K562 (cell line): ENCODE measurements around the gene PLCL1. TPM values are rescaled to one million over a fixed set of nuclear protein-coding genes. Genes with fewer than 3 reads are reported as not detected.

Source experiments
- ATAC-seq: fragments of 200-7000 bp; cut with Tn5 transposase; 3 replicates; pipeline ENCODE4 v1.9.1; 2020; ENCODE audit warnings: moderate library complexity
- BruUV-seq: library from RNA; stranded (reverse); fragments of 400-500 nt; replicated peaks from 2 replicates; lab custom pipeline; 2021; lab: Mats Ljungman, UMichigan
- CTCF ChIA-PET: fragments of 300-600 bp; formaldehyde crosslinking; extraction: SDS; loops from one replicate; lab custom pipeline; 2021; ENCODE audit warnings: low intra/inter-chr PET ratio; lab: Yijun Ruan, JAX
- POLR2A ChIA-PET: fragments of 300-600, 350-650 bp; sonication (Branson Sonifier 250); formaldehyde crosslinking; extraction: SDS; loops from one replicate; lab custom pipeline; 2021; ENCODE audit warnings: antibody characterized with exemption, inconsistent platforms; lab: Yijun Ruan, JAX
- DNase-seq, 4 experiments: peaks; one replicate each; pipeline versions ENCODE4 v3.0.0 to v3.0.0-alpha.2; 2011 to 2018; ENCODE audit warnings: low spot score in 3 of 4, mixed read lengths in 3 of 4; ENCODE audit errors: extremely low read depth in 1 of 4
- FAIRE-seq: peaks from 2 replicates; lab custom pipeline; 2011; peaks lifted over from hg19 to GRCh38; lab: Jason Lieb, UNC
- H2AFZ ChIP-seq: 2 replicates; pipeline ENCODE4 v1.6.0; 2011; ENCODE audit warnings: low read depth, low read length, control low read depth, inconsistent platforms
- H3K27ac ChIP-seq: fragments of 200-600 bp; 3 replicates; pipeline ENCODE4 v1.8.0; 2011; ENCODE audit warnings: low read depth, mild to moderate bottlenecking, control low read depth, inconsistent platforms, low read length, moderate library complexity, mixed read lengths; ENCODE audit errors: extremely low read depth
- H3K27me3 ChIP-seq, 2 experiments: fragments of 300-600 bp in 1 of 2; 2 replicates in 1 of 2; 3 replicates in 1 of 2; pipeline versions ENCODE4 v1.6.0 to v1.8.0; 2011; ENCODE audit warnings: inconsistent platforms in 2 of 2, low read length in 2 of 2, mild to moderate bottlenecking in 1 of 2, mixed read lengths in 1 of 2, moderate library complexity in 1 of 2; ENCODE audit not compliant: control insufficient read depth in 2 of 2, insufficient read depth in 2 of 2
- H3K36me3 ChIP-seq: fragments of 300-600 bp; 3 replicates; pipeline ENCODE4 v1.8.0; 2011; ENCODE audit warnings: mild to moderate bottlenecking, low read length, inconsistent platforms; ENCODE audit not compliant: control insufficient read depth, insufficient read depth
- H3K4me1 ChIP-seq, 2 experiments: fragments of 200-600 bp in 1 of 2; replicated peaks in 1 of 2; 2 replicates in 1 of 2; 3 replicates in 1 of 2; pipeline versions ENCODE4 v1.5.1 to v1.8.0; 2011; ENCODE audit warnings: inconsistent platforms in 2 of 2, low read length in 2 of 2, mild to moderate bottlenecking in 1 of 2, mixed read lengths in 1 of 2, moderate library complexity in 1 of 2; ENCODE audit not compliant: control insufficient read depth in 2 of 2, insufficient read depth in 2 of 2
- H3K4me2 ChIP-seq: 2 replicates; pipeline ENCODE4 v1.6.1; 2011; ENCODE audit warnings: low read length, control low read depth, inconsistent platforms, mixed read lengths; ENCODE audit not compliant: insufficient read depth
- H3K4me3 ChIP-seq: fragments of 200-600 bp; sonication (generic), shearing (Covaris generic); 2 replicates; pipeline ENCODE4 v1.5.1; 2016; ENCODE audit warnings: control low read depth, inconsistent platforms
- H3K79me2 ChIP-seq: fragments of 200-600 bp; 3 replicates; pipeline ENCODE4 v1.8.0; 2011; ENCODE audit warnings: low read length, inconsistent platforms; ENCODE audit not compliant: control insufficient read depth, insufficient read depth
- H3K9ac ChIP-seq, 2 experiments: 2 replicates each; pipeline versions ENCODE4 v1.6.0 to v1.6.1; 2011; ENCODE audit warnings: low read depth in 2 of 2, low read length in 2 of 2, control low read depth in 1 of 2, inconsistent platforms in 1 of 2, mild to moderate bottlenecking in 1 of 2, mixed read lengths in 1 of 2; ENCODE audit not compliant: insufficient read depth in 1 of 2
- H3K9me1 ChIP-seq: one replicate; pipeline ENCODE4 v1.6.0; 2011; ENCODE audit warnings: inconsistent platforms, mild to moderate bottlenecking, low read length, moderate library complexity; ENCODE audit not compliant: control insufficient read depth, insufficient read depth
- H3K9me3 ChIP-seq: replicated peaks from 2 replicates; pipeline ENCODE4 v1.5.1; 2011; ENCODE audit warnings: low read depth, low read length, inconsistent platforms; ENCODE audit not compliant: control insufficient read depth, insufficient read depth
- H4K20me1 ChIP-seq: replicated peaks from 2 replicates; pipeline ENCODE4 v1.6.1; 2011; ENCODE audit warnings: low read length, inconsistent platforms, mixed read lengths; ENCODE audit not compliant: control insufficient read depth, insufficient read depth
- CCAR2 ChIP-seq: fragments of 200-400 bp; formaldehyde crosslinking; IDR thresholded peaks from 2 replicates; pipeline ENCODE4 v1.6.1; 2017; ENCODE audit warnings: mild to moderate bottlenecking, low read depth, low read length
- CEBPB ChIP-seq: fragments of 450-650 bp; IDR thresholded peaks from 2 replicates; pipeline ENCODE4 v1.6.1; 2016; ENCODE audit warnings: missing genetic modification characterization, missing compliant biosample characterization
- CREM ChIP-seq: IDR thresholded peaks from 2 replicates; pipeline ENCODE4 v1.6.1; 2014; ENCODE audit warnings: antibody characterized with exemption, low read depth
- ESRRA ChIP-seq: fragments of 450-650 bp; IDR thresholded peaks from 2 replicates; pipeline ENCODE4 v1.6.1; 2014; ENCODE audit warnings: low read depth, mild to moderate bottlenecking, moderate library complexity, borderline replicate concordance
- L3MBTL2 ChIP-seq: fragments of 450-650 bp; IDR thresholded peaks from 2 replicates; pipeline ENCODE4 v1.6.1; 2016; ENCODE audit warnings: mild to moderate bottlenecking, moderate library complexity
- PBX2 ChIP-seq, 2 experiments: IDR thresholded peaks in 1 of 2; conservative IDR thresholded peaks in 1 of 2; 2 replicates each; pipeline ENCODE4 v1.6.1; 2016; ENCODE audit warnings: low read depth in 2 of 2, mild to moderate bottlenecking in 1 of 2, missing compliant biosample characterization in 1 of 2, missing genetic modification characterization in 1 of 2, moderate library complexity in 1 of 2
- ZBTB26 ChIP-seq: fragments of 450-650 bp; formaldehyde crosslinking; IDR thresholded peaks from 2 replicates; pipeline ENCODE4 v1.4.0; 2022; ENCODE audit warnings: missing genetic modification characterization
- ZNF644 ChIP-seq: fragments of 200-800 bp; sonication (Bioruptor generic); IDR thresholded peaks from 2 replicates; pipeline ENCODE4 v1.6.1; 2016; ENCODE audit warnings: low read depth, missing genetic modification characterization, missing compliant biosample characterization
- WGBS: fragments of 100-300 bp; shearing (Covaris generic); methylation state at CpG from one replicate; pipeline ENCODE4 v1.1.6; 2016; ENCODE audit warnings: low coverage, mixed read lengths; ENCODE audit not compliant: insufficient coverage; ENCODE audit errors: missing lambda C conversion rate; 5-methylcytosine and 5-hydroxymethylcytosine counted together
- in situ Hi-C: fragments of 300-500 bp; cut with MboI; formaldehyde crosslinking; loops from 4 replicates; pipeline ENCODE4 v1.15.0; 2018; ENCODE audit warnings: inconsistent platforms, mixed read lengths
- intact Hi-C: fragments of 100-400 bp; cut with micrococcal nuclease; formaldehyde crosslinking; loops from 2 replicates; pipeline ENCODE4 v1.14.2; 2022
- polyA plus RNA-seq, 8 experiments: library from polyadenylated mRNA; depleted of rRNA in 4 of 8; stranded (reverse) in 5 of 8; unstranded in 3 of 8; fragments of >200 nt; fragmentation: Nextera tagmentation in 2 of 8; fragmentation: Illumina TruSeq in 1 of 8; extraction: Ambion mirVana in 2 of 8; extraction: Trizol in 1 of 8; gene quantifications; 2 replicates each; pipeline versions ENCODE4 v1.2.1 to v1.2.3, GENCODE V29; 2011 to 2014; ENCODE audit warnings: inconsistent platforms in 1 of 8, missing spikeins in 1 of 8
- total RNA-seq, 7 experiments: library from RNA; depleted of rRNA in 6 of 7; stranded (reverse); fragments of >200 nt in 6 of 7; fragmentation: Illumina TruSeq in 2 of 7; extraction: Trizol in 2 of 7; gene quantifications; 2 replicates each; pipeline versions ENCODE4 v1.2.1 to v1.2.3, GENCODE V29; 2011 to 2021; ENCODE audit warnings: low replicate concordance in 1 of 7
- TF ChIP-seq, protein P1 (sequence below): fragments of 450-650 bp; IDR thresholded peaks from 2 replicates; pipeline ENCODE4 v1.6.1; 2017; ENCODE audit warnings: antibody characterized with exemption, mild to moderate bottlenecking

Gene PLCL1
- total and polyA plus RNA-seq, 9 of the 15 experiments (the other 6 are each of a cell fraction or from before 2014, with no cell fraction given) = 2.0 to 17.7 (median 8.6) TPM

DNA sequence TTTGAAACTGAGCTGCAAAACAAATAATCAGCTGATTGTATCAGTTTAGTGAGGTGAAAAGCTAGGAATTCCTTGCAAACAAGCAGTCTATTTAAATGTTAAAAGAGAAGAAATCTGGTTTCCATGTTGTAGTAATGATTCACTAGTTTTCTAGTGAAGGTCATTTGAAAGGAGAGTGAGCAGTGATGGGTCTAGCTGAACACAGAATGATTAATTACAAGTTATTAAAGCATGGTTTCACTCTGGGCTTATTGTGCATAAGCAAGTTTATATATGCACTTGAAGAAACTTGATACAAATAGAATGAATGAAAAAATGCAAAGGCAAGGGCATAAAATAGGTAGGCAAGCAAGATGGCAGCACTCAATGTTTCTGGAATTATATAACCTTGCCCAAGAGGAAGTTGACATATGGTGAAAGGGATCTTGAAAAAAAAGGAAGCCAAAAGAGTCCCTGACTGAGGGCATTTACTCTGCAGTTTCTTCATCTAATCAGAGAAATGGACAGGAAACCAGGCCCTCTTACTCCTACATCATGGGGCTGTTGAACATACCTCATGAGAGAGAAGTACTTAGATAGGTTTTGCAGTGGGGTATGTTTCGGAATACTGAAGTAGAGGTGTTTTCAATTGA, 53.2 kb downstream of the PLCL1 start:
- DNase-seq = no peak
- POLR2A ChIA-PET = interaction anchor here (0.7 to 1.6 kb wide), 3 partner anchors 14 to 141 kb away, joined by 3 to 5 read pairs (median 3); no protein-coding TSS in a partner anchor
- ATAC-seq = peak; percentile 64
- WGBS = 44% methylated on average over 1 of the region's 1 CpG
- in situ Hi-C loops = no loop called here
- Histone ChIP-seq H3K4me3 (no peak overlapping the region), H3K4me2 (no peak overlapping the region), H4K20me1 (no peaks in the 10 kb centered on the region), H3K27me3 (no peaks in the 10 kb centered on the region), H3K9me1 (no peaks in the 10 kb centered on the region), H3K27ac (peak overlapping the region; percentile 64; the same call in 1 of the 3 replicates), H2AFZ (peak overlapping the region; percentile 70), H3K4me1 (peaks cover 0 to 26% of the 10 kb centered on the region in 2 experiments; a peak in 4 of 5 replicates), H3K9ac (no peak overlapping the region; a peak in 1 of 4 replicates), H3K79me2 (peaks cover 80% of the 10 kb centered on the region), H3K9me3 (no peaks in the 10 kb centered on the region), H3K36me3 (0 out of 3 replicates have a peak, but pooled peaks cover 2% of the 10 kb centered on the region)
- BruUV-seq = no TSS peak
- intact Hi-C loops = no loop called here
- peak; percentile 32 for FAIRE-seq
- CTCF ChIA-PET = no interaction called here
- TF ChIP-seq, protein P1, sequence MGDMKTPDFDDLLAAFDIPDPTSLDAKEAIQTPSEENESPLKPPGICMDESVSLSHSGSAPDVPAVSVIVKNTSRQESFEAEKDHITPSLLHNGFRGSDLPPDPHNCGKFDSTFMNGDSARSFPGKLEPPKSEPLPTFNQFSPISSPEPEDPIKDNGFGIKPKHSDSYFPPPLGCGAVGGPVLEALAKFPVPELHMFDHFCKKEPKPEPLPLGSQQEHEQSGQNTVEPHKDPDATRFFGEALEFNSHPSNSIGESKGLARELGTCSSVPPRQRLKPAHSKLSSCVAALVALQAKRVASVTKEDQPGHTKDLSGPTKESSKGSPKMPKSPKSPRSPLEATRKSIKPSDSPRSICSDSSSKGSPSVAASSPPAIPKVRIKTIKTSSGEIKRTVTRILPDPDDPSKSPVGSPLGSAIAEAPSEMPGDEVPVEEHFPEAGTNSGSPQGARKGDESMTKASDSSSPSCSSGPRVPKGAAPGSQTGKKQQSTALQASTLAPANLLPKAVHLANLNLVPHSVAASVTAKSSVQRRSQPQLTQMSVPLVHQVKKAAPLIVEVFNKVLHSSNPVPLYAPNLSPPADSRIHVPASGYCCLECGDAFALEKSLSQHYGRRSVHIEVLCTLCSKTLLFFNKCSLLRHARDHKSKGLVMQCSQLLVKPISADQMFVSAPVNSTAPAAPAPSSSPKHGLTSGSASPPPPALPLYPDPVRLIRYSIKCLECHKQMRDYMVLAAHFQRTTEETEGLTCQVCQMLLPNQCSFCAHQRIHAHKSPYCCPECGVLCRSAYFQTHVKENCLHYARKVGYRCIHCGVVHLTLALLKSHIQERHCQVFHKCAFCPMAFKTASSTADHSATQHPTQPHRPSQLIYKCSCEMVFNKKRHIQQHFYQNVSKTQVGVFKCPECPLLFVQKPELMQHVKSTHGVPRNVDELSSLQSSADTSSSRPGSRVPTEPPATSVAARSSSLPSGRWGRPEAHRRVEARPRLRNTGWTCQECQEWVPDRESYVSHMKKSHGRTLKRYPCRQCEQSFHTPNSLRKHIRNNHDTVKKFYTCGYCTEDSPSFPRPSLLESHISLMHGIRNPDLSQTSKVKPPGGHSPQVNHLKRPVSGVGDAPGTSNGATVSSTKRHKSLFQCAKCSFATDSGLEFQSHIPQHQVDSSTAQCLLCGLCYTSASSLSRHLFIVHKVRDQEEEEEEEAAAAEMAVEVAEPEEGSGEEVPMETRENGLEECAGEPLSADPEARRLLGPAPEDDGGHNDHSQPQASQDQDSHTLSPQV = 0 out of 2 replicates have a peak, but pooled peaks have one; percentile 36
- TF ChIP-seq CEBPB (tag) (0 out of 2 replicates have a peak, but pooled peaks have one; percentile 10), CCAR2 (no peak), L3MBTL2 (0 out of 2 replicates have a peak, but pooled peaks have one; percentile 12), ZNF644 (tag) (0 out of 2 replicates have a peak, but pooled peaks have one; percentile 50), ESRRA (peak; percentile 42; the same call in 1 of the 2 replicates), PBX2 (CRISPR knock-in tag; IDR thresholded peaks at IDR 0.05; ENCODE audit: low read depth) (no peak), PBX2 (tag; conservative IDR thresholded peaks at IDR 0.05; ENCODE audit: low read depth) (peak; percentile 53; the same call in 1 of the 2 replicates), CREM (no peak), ZBTB26 (no peak)
